ENCODE data around the gene PAQR5. TPM values are rescaled to one million over a fixed set of nuclear protein-coding genes. Genes with fewer than 3 reads are reported as not detected.

Gene PAQR5
- total RNA-seq, 2 experiments from 2014 or later, result 0.14 TPM; not detected in 1

GRCh38 chr15:69313432-69314000, 14.8 kb downstream of the PAQR5 start:
- CTCF ChIA-PET, result no interaction called here
- TF ChIP-seq CTCF (IDR thresholded peaks at IDR 0.05), result no peak
- Mint-ChIP-seq H3K27me3 (peaks cover 6% of the 10 kb centered on the region), H3K4me1 (ENCODE audit: low read depth) (no peaks in the 10 kb centered on the region), H3K9me3 (no peaks in the 10 kb centered on the region), H3K27ac (no peak overlapping the region), H3K36me3 (ENCODE audit: low read depth) (no peaks in the 10 kb centered on the region), H3K4me3 (no peak overlapping the region)
- ATAC-seq, result no peak
- DNase-seq, result no peak
- intact Hi-C loops (cut with micrococcal nuclease), result no loop called here
- POLR2A ChIA-PET, result no interaction called here

GRCh38 chr15:69314131-69314530, 15.4 kb downstream of the PAQR5 start:
- Mint-ChIP-seq H3K27me3 (peaks cover 3% of the 10 kb centered on the region), H3K27ac (no peak overlapping the region), H3K4me3 (no peak overlapping the region), H3K36me3 (ENCODE audit: low read depth) (no peaks in the 10 kb centered on the region), H3K4me1 (ENCODE audit: low read depth) (no peaks in the 10 kb centered on the region), H3K9me3 (no peaks in the 10 kb centered on the region)
- no peak for TF ChIP-seq CTCF (IDR thresholded peaks at IDR 0.05)
- ChIA-PET POLR2A (no interaction called here), CTCF (no interaction called here)
- DNase-seq (no peak), ATAC-seq (no peak)
- intact Hi-C loops (cut with micrococcal nuclease), result no loop called here

- TF ChIP-seq CTCF (IDR thresholded peaks at IDR 0.05), result no peak
- intact Hi-C loops (cut with micrococcal nuclease), result no loop called here
- H3K4me3 Mint-ChIP-seq, result no peak overlapping the region
- ATAC-seq, result no peak
- H3K36me3 Mint-ChIP-seq (ENCODE audit: low read depth), result no peaks in the 10 kb centered on the region
- CTCF ChIA-PET, result no interaction called here
- no peaks in the 10 kb centered on the region for H3K9me3 Mint-ChIP-seq
- no peak overlapping the region for H3K27ac Mint-ChIP-seq
- no peak for DNase-seq
- peaks cover 2% of the 10 kb centered on the region for H3K4me1 Mint-ChIP-seq (ENCODE audit: low read depth)
- POLR2A ChIA-PET, result no interaction called here
- peaks cover 3% of the 10 kb centered on the region for H3K27me3 Mint-ChIP-seq
Observed at GRCh38 chr15:69314736-69315135, 16.0 kb downstream of the PAQR5 start.

- ATAC-seq, result no peak
- intact Hi-C loops (cut with micrococcal nuclease), result no loop called here
- Mint-ChIP-seq H3K36me3 (ENCODE audit: low read depth) (no peaks in the 10 kb centered on the region), H3K9me3 (no peaks in the 10 kb centered on the region), H3K4me3 (no peak overlapping the region), H3K4me1 (ENCODE audit: low read depth) (peaks cover 3% of the 10 kb centered on the region), H3K27ac (no peak overlapping the region), H3K27me3 (peaks cover 3% of the 10 kb centered on the region)
- DNase-seq, result no peak
- TF ChIP-seq CTCF (IDR thresholded peaks at IDR 0.05), result no peak
- ChIA-PET POLR2A (no interaction called here), CTCF (interaction anchor here (1.1 kb wide), 1 partner anchor 13 kb away, joined by 3 read pairs; no protein-coding TSS in a partner anchor)
Observed at GRCh38 chr15:69315402-69316110, 16.8 kb downstream of the PAQR5 start.

GRCh38 chr15:69316291-69316690, 17.6 kb downstream of the PAQR5 start:
- Mint-ChIP-seq H3K36me3 (ENCODE audit: low read depth) (no peaks in the 10 kb centered on the region), H3K27ac (no peak overlapping the region), H3K27me3 (peaks cover 3% of the 10 kb centered on the region), H3K4me3 (no peak overlapping the region), H3K9me3 (no peaks in the 10 kb centered on the region), H3K4me1 (ENCODE audit: low read depth) (peaks cover 10% of the 10 kb centered on the region)
- ATAC-seq (no peak), DNase-seq (no peak)
- intact Hi-C loops (cut with micrococcal nuclease), result no loop called here
- ChIA-PET POLR2A (no interaction called here), CTCF (interaction anchor here (1.1 kb wide), 1 partner anchor 12 kb away, joined by 3 read pairs; no protein-coding TSS in a partner anchor)
- TF ChIP-seq CTCF (IDR thresholded peaks at IDR 0.05), result no peak

Measured in activated CD8-positive, alpha-beta T cell treated with anti-CD3 and anti-CD28 coated beads for 36 hours (primary cell).